Non-pigmented ciliary epithelial cell (primary cell): Measurements from ENCODE around the gene WDR82.

Experiments
- DNase-seq: peaks from one replicate; pipeline ENCODE4 v3.0.0-alpha.2; 2010; ENCODE audit warnings: low read depth

Gene WDR82

DNA sequence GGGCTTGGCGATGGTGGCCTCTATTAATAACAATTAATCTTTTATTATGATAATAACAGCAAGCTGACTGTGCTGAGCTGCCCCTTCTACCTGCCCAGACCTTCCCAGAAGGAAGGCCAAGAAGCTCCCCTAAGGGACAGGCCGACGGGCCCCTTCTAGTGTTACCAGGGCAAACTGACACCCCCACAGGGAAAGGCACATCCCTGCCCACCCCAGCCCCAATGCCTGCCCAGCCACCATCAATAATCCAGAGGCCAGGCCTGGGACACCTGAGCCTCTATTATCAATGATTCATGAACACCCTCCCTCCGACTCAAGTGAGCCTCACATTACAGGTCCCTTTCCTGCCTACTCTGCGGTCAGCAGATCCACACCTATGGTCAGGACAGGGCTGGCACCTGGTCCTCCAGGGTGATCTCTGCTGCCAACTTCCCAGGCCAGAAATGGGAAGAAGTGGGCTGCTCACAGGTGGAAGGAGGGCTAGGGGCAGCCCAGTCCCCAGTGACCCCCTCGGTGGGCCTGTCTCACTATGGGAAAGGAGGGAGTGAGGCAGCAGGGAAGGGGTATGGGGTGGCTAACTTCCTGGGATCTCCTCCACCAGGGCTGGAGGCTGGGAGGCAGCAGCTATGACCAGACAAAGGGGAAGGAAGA is 41.3 kb downstream of the WDR82 start:
- no peak for DNase-seq

DNA sequence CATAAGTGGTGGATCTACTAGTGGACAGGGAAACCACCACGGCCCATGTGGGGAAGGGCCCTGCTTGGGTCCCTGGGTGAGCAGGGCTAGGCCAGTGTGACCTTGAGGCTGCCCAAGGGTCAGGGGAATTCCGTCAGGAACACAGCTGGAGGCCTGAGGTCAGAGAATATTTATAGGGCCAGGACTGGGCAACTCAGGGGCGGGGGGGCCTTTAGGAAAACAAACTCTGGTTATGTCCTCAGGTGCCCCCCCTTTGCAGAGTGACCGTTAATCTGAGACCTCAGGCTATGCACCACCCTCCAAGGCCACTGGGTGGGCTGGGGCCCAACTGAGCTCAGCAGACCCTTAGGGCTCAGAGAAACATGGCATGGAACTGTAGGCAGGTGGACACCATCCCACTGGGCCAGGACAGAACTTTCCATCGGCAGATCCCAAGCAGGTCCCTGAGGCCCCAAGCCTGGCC is 42.0 kb downstream of the WDR82 start:
- no peak for DNase-seq

DNA sequence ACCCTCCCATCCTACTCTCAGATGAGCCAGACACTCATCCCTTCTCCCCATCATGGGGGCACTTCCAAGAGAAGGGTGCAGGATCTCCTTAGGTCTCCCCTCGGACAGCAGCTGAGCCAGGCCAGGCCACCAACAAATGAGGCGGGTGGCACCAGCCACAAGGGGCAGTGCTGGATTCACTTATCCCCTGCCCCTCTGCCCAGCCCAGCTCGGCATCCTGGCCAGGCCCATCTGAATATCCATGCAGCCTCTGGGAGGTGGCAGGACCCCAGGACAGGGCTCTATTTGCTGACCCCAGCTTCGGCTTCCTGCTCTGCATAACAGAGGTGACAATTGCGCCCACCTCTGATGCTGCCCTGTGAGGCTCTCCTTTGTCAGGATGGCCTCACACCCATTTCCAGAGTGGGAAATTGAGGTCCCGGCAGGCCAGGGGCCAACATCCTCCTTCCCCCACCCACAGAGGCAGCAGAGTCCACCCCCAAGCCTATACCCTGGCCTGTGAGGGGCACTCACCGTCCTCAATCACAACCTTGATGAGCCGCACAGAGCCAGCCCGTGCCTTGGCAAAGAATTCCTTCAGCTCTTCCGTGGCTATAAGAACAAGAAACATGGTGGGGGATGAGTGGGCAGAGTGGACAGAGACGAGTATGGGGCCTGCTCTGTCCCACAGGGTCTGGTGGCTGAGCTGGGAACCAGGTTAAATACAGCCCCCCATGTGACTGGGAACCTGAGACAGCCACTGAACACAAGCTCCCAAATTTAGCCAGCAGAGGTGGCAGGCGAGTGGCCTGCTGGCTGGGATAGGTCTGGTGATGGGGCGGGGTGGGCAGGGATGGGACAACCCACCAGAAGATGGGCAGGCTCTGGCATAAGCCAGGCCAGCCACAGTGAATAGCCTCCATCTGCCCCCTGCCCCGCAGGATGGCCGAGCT is 43.7 kb downstream of the WDR82 start:
- no peak for DNase-seq

DNA sequence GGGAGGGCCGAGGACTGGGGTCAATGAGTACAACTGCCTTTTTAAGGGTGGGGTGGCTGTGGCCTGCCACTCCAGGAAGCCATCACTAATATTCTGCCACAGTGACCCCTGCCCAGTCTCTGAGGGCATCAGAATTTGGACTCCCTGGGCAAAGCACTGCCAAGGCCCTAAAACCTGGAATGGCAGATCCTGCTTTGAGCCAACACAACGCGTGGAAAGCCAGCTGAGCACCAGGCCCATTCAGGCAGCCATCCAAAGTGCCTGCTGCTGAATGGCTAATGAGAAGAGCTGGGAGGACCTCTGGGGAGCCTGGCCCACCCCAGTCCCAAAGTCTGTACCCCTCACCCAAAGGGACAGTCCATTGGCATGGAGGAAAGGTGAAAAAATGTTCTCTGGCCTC is 44.5 kb downstream of the WDR82 start:
- DNase-seq: no peak

DNA sequence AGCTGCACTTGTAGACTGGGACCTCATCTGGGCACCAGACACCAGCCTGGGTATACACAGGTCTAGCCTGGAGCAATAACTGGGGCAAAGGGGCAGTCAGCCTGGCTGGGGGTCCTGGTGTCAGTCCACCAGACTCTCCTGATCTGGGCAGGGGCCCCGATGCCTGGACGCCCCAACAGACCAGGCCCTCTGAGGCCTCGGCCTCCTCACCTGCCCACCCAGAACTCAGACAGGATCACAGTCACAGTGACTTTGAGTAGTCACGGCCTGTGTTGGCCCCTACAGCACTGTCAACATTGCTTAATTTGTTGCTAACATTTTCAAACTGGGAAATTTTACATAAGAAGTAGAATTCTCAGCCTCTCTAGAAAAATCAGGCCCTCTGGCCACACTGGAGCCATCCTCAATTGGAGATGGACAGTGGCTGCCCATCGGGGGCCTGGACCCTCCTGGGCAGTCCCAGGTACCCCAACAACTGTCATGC is 45.3 kb downstream of the WDR82 start:
- no peak for DNase-seq

DNA sequence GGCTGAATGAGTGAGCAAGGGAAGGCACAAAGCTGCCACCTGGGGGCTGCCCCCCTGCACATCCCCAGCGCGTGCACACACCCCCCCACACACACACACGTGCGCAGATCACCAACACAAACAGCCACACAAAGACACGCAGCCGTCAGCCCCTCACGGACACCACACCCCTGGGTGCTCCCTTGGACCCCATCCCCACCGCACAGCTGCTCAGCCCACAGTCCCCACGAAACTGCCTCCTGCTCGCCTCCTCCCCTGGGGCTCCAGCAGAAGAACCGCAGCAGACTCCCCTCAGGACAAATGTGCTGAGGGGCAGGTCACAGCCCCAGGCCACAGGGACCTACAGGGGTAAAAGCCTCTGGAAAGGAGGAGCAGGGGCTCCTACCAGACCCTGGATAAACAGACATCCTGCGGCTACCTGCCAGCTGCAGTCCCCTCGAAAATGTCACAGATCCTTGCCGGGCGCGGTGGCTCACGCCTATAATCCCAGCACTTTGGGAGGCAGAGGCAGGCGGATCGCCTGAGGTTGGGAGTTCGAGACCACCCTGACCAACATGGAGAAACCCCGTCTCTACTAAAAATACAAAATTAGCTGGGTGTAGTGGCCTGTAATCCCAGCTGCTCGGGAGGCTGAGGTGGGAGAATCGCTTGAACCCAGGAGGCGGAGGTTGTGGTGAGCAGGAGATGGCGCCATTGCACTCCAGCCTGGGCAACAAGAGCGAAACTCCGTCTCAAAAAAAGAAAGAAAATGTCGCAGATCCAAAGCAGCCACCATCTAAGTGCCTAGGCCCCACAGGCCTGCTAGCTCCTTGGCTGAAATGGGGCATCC is 46.0 kb downstream of the WDR82 start:
- DNase-seq: no peak

DNA sequence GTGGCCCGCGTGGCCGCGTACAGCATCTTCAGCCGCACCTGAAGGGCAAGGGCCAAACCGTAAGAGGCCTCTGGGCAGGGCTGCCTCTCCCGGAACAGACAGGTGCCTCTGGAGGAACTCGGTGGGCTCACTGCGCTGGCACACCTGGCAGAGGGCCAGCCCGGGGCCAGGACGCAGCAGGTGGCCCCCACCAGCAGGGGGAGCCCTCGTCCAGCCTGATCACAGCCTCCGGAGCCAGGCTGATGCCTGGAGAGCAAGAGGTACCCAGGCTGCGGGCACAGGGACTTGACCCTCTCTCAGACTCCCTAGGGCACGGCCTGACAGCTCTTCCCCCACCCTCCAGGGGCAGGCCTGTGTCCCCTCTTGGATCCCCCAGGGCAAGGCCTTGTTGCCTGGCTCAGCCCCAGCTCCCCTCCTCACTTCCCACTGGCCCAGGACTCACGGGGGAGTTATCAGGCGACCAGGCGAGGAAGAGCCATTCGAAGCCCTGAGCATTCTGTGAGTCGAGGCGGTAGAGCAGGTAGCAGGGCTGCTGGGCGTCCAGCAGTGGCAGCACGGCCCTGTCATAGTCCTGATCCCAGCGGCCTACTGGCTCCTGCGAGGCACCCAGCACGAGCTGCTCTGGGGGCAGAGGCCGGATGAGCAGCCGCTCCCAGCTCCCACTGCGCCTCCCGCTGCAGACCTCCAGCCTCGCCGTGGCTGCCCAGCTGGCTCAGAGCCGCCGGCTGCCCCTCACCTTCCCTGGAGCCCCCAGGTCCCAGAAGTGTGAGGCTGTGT is 46.8 kb downstream of the WDR82 start:
- DNase-seq: no peak

DNA sequence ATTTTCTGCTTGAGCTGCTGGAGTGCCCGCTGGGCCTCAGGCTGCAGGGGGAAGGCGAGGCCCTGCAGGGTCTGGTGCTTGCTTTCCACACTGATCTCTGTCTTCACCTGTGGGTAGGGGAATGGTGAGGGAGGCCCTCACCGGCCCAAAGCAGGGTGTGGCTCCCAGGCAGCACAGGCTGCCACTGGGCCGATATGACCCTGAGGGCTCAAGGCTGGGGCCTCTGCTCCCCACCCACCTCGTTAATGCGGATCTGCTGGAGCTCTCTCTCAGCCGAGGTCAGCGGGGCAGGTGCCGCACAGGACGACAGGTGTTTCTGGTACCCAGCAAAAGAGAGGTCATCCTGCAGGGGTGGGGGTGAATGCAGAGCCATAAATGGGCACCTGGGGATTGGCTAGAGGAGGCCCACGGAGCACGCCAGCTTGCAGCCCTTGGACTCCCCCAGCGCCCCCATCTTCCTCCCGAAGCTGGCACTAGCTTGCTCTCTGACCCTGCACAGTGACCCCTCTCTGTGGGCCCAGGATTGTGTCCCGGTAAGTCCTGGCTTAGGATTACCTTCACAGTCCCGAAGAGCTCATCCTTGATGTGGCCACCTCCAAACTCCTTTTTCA is 47.5 kb downstream of the WDR82 start:
- DNase-seq: no peak

DNA sequence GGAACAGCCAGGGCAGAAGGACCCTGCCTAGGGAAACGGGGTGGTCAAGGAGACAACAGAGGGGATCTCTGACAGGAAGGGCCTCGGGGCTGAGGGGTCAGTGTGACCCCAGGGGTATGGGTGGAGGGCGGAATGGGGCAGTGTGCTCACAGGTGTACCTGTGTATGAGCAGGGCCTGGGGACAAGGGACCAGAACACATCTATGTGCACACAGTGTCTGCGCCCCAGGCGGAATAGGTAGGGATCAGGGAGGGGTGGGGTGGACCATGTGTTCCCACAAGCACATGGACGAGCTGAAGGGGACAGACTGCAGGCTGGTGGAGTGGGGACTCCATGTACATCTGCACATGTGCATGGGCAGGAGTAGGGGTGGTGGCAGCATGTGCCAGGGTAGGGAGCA is 48.0 kb downstream of the WDR82 start:
- no peak for DNase-seq

DNA sequence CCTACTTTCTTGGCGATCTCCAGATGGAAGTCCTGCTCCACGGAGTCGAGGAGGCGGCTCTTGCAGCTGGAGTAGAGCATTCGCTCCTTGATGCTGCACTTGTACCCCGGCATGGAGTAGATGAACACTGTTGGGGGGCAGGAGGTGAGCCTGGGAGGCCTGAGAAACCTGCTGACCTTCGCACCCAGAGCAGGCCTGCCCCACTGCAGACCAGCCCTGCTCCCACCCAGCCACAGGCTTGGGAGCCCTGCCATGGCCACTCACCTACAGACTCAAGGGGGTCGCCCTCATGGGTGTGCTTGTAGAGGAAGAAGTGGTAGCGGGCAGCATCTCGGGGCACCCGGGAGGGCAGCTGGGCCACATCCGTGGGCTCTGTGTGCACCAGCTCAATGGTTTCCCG is 48.8 kb downstream of the WDR82 start:
- no peak for DNase-seq

DNA sequence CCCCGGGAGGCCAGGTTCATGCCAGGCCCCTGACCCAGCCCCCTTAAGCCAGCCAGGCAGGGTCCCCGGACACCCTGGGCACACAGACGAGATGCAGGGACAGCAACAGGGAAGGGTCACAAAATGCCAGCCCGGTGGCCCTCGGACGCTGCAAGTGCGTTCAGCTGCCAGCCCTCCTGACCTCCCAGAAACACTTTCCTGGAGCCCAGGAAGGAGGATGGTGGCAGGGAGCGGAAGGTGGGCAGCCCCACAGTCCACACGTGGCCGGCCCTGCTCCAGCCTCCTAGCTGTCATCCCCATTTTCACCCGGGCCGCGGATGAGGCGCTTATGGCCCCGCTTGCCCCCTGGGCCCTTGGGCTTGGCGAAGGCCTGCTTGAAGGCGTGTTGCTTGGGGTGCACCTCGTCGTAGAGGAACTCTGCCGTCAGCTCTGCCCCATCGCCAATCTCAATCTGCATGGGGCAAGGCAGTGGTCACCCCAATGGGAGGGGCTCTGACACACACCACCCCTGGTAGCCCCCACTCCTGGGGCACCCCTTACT is 49.6 kb downstream of the WDR82 start:
- no peak for DNase-seq

DNA sequence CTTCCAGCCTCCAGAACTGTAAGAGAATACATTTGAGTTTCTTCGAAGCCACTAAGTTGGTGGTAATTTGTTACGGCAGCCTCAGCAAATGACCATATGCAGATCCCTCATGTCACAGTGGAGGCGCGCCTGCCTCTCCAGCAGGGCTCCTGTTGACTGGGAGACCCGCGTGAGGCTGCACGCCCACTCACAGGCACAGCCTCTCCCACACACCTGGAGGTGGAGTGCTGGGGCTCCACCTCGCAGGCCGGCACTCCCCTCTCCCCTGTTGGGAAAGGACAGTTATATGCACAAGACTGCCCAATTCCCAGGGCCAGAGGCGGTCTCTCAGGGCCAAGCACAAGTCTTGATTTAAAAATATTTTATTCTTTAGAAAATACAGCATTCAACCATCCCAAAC is 50.2 kb downstream of the WDR82 start:
- no peak for DNase-seq

DNA sequence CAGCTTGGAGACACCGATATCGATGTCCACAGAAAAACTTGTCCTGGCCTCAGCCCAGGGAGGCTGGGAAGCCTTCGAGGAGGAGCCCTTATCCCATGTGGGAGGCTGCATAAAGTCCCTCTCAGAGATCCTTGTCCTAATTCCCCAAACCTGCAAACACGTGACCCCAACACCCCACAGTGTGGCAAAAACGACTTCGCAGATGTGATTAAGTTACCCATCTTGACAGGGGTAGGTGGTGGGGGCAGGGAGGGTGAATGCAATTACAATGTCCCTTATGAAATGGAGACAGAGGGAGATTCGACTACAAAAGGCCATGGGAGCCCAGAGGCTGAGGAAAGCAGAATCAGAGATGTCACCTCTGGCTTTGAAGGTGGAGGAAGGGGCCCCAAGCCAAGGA is 50.7 kb downstream of the WDR82 start:
- no peak for DNase-seq

DNA sequence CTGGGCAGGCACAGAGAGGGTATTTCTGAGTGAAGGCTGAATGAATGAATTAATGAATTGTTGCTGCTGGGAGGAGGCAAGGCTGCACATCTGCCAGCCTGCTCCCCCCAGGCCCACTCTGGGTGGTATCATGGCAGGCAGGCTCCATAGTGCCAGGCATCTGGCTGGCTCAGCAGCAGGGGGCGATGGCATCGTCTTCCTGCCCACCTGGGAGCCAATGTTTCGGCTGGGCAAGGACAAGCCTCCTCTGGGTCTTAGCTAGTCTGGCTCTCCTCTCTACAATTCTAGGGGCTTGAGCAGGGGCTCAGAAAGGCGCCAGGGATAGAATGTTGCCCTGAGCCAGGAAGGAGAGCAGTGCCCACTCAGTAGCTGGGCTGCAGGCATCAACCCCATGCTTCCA is 51.3 kb downstream of the WDR82 start:
- DNase-seq: no peak

DNA sequence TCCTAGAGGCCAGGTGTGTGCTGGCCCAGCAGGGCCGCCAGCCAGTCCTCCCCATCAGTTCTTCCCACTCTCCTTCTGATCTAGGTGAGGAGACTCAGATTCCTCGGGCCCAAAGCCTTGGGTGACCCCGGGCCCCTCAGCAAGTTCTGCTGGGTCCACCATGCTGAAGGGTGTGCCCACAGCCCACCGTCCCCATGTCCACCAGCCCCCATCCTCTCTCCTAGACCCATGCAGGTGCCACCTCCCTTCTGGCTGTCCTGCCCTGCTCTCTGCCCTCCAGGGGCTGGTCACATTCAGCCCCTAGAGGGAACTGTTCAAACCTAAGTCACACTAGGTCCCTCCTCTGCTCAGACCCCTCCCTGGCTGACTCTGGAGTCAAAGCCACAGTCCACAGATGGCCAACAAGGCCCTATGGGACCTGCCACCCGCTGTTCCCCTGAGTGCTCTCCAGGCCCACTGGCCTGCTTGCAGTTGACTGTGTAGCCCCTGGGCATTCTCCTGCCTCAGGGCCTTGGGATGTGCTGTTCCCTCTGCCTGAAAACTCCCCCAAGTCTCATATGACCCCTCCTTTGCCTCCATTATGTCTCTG is 52.1 kb downstream of the WDR82 start:
- DNase-seq: no peak

DNA sequence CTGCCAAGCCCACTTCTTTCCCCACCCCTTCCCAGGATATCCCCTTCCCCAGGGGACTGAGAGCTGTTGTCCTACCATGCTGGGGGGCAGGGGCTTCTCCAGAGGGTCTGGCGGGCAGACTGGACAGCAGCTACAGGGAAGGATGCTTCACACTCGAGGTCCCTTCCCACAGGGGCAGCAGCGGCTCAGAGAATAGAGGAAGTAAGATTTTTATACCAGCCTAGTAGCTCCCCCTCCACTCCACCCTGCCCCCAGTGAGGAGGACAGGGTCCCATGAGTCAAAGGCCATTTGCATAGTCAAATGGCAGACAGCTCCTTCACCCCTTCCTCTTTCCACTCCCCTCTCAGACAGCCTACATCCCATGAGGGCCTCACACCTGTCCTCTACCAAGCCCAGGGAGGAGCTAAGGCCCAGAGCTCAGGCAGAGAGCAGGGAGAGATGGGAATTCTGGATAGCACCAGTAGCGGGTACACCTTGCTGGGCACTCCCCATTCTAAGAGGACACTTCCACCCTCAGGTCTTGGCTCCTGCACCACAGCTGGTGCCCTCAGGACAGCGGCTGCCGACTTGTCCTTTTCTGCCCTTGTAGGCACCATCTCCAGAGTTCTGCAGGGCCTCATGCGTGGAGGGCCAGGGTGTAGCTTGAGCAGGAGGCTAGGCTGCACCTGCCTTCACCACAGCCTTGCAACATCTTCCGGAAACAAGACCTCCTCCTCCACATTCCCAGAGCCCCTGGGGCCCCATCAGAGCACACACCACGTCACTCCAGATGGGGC is 52.8 kb downstream of the WDR82 start, which contains the start of gene TLR9:
TSS of gene TLR9 (minus strand) at position 194 of the 777 bp plus-strand sequence. CDS start at position 78, 116 bp downstream.
- DNase-seq: no peak

DNA sequence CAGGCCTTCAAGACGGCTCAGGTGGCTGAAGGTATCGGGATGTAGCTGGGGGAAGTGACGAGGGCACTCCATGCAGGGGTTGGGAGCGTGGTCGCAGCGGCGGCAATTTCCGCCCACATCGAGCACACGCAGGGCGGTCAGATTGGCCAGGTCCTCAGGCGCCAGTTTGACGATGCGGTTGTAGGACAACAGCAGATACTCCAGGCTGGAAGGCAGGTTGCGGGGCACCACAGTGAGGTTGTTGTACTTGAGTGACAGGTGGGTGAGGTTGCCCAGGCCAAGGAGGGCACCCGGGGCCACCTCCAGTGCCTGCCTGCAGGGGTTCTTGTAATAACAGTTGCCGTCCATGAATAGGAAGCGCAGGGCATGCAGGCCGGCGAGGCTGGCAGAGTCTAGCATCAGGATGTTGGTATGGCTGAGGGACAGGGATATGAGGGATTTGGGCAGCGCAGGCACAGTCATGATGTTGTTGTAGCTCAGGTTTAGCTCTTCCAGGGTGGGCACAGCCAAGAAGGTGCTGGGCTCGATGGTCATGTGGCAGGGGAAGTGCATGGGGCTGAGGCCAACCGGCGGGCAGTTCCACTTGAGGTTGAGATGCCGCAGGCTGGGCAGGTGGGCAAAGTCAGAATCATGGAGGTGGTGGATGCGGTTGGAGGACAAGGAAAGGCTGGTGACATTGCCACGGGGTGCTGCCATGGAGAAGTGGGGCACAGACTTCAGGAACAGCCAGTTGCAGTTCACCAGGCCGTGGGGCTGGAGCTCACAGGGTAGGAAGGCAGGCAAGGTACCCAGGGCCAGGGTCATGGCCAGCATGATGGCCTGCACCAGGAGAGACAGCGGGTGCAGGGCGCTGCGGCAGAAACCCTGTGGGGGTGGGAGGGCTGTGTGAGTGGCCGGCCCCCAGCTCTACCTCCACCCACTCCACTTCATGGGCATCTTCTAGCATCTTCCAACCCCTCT is 54.7 kb downstream of the WDR82 start:
- DNase-seq: no peak
